RWPE2 (cell line): ENCODE measurements around the gene KIF3A.
A peak's percentile ranks its signal among the peaks of the same experiment; 100 is the strongest.

Experiments
- ATAC-seq: fragments of 200-7000 bp; cut with Tn5 transposase; 3 replicates; pipeline ENCODE4 v1.9.1; 2021; ENCODE audit warnings: low read depth
- DNase-seq: peaks from one replicate; pipeline ENCODE4 v3.0.0-alpha.2; 2020; ENCODE audit warnings: low spot score
- H3K27ac ChIP-seq: fragments of 450-650 bp; 2 replicates; pipeline ENCODE4 v1.5.1; 2017; ENCODE audit warnings: mild to moderate bottlenecking; ENCODE audit not compliant: poor library complexity, severe bottlenecking
- H3K27me3 ChIP-seq: fragments of 250-450 bp; sonication (Bioruptor Pico); 2 replicates; pipeline ENCODE4 v1.5.1; 2021; ENCODE audit warnings: mild to moderate bottlenecking, moderate library complexity; ENCODE audit not compliant: insufficient read depth, poor library complexity, severe bottlenecking
- H3K36me3 ChIP-seq: fragments of 250-450 bp; sonication (Bioruptor Pico); 2 replicates; pipeline ENCODE4 v1.5.1; 2020; ENCODE audit warnings: low read depth, mild to moderate bottlenecking, moderate library complexity
- H3K4me1 ChIP-seq: fragments of 250-450 bp; sonication (Bioruptor Pico); 2 replicates; pipeline ENCODE4 v1.5.1; 2021; ENCODE audit warnings: mild to moderate bottlenecking, moderate library complexity; ENCODE audit not compliant: insufficient read depth, poor library complexity, severe bottlenecking
- H3K4me3 ChIP-seq: fragments of 250-450 bp; sonication (Bioruptor Pico); 2 replicates; pipeline ENCODE4 v1.5.1; 2021; ENCODE audit warnings: mild to moderate bottlenecking, moderate library complexity; ENCODE audit not compliant: severe bottlenecking
- H3K9me3 ChIP-seq: fragments of 250-450 bp; sonication (Bioruptor Pico); 2 replicates; pipeline ENCODE4 v1.5.1; 2021; ENCODE audit warnings: mild to moderate bottlenecking, moderate library complexity; ENCODE audit not compliant: severe bottlenecking
- CTCF ChIP-seq: fragments of 450-650 bp; IDR thresholded peaks from one replicate; pipeline ENCODE4 v1.5.1; 2017; ENCODE audit warnings: mild to moderate bottlenecking, moderate library complexity; ENCODE audit not compliant: poor library complexity, severe bottlenecking

The KIF3A gene

DNA sequence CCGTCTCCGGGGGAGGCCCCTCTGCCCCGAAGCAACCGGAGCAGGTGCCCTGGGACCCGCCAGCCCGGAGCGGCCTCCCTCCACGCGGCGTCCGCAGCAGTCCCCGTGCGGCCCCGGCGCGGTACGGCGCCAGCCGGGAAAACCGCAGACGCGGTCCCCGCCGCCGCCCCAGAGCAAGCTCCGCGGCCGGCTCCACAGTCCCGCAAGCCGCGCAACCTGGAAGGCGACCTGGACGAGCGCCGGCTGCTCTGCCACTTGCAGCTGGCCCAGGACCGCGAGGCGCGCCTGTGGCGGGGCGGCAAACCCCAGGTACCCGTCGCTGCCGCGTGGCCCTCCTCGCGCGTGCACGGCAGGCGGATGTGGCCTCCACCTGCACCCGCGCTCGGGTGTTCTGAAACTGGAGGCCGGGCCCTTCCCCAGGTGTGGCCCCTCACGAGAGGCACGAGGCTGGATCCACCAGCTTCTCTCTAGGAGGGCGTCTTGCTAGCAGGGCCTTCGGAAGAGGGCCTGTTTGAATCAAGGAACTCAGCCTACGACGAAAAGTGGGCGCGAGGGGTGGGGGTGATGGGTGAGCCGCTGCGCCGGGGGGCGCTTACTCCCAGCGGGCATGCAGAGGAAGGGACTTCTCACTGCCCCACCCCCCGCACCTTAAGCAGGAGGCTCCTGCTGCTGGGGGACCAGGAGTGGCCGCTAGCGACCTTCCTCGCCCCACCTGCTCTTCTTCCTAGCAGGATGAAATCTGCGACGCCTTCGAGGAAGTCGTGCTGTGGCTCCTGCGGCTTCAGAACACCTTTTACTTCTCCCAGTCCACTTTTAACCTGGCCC, 10.5 kb upstream of the KIF3A start:
- H3K4me1 ChIP-seq, result peaks cover 3% of the 10 kb centered on the region
- peak overlapping the region; percentile 34 for H3K4me3 ChIP-seq
- no peak for DNase-seq
- no peaks in the 10 kb centered on the region for H3K36me3 ChIP-seq
- TF ChIP-seq CTCF, result no peak
- no peaks in the 10 kb centered on the region for H3K27me3 ChIP-seq
- H3K9me3 ChIP-seq, result no peaks in the 10 kb centered on the region
- ATAC-seq, result no peak
- no peak overlapping the region for H3K27ac ChIP-seq

DNA sequence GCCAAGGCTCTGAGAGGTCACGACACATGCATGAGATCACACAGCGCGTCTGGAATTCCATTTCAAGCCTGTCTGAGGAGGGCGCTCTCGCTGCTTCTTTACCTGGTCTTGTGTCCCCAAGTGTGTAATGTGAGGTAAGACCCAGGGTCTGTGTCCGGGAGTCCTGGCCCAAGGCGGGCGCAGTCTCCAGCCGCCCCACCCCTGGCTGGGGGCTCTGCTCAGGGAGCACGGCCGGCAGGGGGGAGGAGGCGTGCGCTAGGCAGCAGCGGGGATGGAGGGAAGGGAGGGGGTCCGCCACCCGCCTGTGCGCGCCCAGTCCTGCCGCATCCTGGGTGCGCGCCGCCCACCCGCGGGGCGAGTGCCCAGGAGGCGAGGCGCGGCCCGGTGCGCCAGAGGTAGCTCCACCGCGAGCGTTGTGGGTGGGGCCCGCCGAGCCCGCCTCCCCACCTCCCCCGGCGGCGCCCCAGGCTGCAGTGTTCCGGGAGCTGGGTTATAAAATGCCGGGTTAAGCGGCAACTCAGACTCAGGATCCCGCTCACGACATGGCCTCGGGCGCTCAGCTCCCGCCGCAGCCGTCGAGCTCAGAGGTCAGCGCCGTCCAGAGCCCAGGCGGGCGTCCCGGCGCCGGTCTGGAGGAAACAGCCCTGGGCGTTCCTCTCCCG, 9.7 kb upstream of the KIF3A start, which contains the start of gene CCNI2:
Gene CCNI2 (plus strand): TSS at position 473 of the 662 bp plus-strand sequence. CDS start 70 bp downstream, at position 543.
- peak; percentile 66 for TF ChIP-seq CTCF
- H3K4me3 ChIP-seq, result peak within 1 kb of the TSS; percentile 34
- H3K27ac ChIP-seq, result no peak within 1 kb of the TSS
- ATAC-seq, result peak; percentile 75
- H3K9me3 ChIP-seq, result no peaks in the 10 kb centered on the region
- no peak for DNase-seq
- no peaks in the 10 kb centered on the region for H3K36me3 ChIP-seq
- no peaks in the 10 kb centered on the region for H3K27me3 ChIP-seq
- H3K4me1 ChIP-seq, result peaks cover 3% of the 10 kb centered on the region

DNA sequence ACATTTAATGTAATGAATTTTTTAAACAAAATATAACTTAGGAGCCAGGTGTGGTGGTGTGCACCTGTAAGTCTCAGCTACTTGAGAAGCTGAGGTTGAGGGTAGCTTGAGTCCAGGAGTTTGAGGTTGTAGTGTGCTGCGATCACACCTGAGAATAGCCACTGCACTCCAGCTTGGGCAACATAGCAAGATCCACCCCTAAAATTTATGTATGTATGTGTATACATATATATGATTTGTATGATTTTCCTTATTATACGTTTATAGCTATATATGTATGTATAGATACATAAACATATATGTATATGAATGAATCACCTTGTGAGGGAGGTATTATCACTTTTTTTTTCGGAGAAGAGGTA, 9.2 kb upstream of the KIF3A start:
- Histone ChIP-seq H3K4me1 (peaks cover 3% of the 10 kb centered on the region), H3K9me3 (no peaks in the 10 kb centered on the region), H3K27me3 (no peaks in the 10 kb centered on the region), H3K36me3 (no peaks in the 10 kb centered on the region), H3K27ac (no peak overlapping the region), H3K4me3 (peak overlapping the region; percentile 34)
- ATAC-seq, result no peak
- TF ChIP-seq CTCF, result no peak
- DNase-seq, result no peak

DNA sequence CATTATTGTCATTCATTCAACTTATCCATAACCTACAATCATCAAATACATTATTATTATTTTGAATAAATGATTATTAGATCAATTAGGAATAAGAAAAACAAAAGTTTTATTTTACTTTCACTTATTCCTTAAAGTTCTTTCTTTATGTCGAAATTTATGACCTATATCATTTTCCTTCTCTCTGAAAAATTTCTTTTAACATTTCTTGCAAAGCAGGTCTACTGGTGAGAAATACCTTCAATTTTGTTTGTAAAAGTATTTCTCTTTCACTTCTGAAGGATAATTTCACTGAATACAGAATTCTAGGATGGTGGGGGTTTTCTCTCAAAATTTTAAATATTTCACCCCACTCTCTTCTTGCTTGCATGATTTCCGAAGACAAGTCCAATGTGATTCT, 7.3 kb upstream of the KIF3A start:
- Histone ChIP-seq H3K36me3 (no peaks in the 10 kb centered on the region), H3K4me1 (peaks cover 3% of the 10 kb centered on the region), H3K27ac (no peak overlapping the region), H3K9me3 (no peaks in the 10 kb centered on the region), H3K4me3 (no peak overlapping the region), H3K27me3 (no peaks in the 10 kb centered on the region)
- DNase-seq (no peak), ATAC-seq (no peak)
- TF ChIP-seq CTCF, result no peak

DNA sequence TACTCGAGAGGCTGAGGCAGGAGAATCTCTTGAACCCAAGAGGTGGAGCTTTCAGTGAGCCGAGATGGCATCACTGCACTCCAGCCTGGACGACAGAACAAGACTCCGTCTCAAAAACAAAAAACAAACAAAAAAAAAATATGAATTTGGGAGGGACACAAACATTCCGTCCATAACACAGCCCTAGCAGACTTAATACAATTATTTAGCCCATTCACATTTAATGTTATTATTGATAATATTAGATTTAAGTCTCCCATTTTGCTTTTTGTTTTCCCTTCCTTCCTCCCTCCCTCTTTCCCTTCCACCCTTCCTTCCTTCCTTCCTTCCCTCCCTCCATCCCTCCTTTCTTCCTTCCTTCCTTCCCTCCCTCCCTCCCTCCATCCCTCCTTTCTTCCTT, 5.3 kb upstream of the KIF3A start:
- Histone ChIP-seq H3K4me3 (no peak overlapping the region), H3K27me3 (no peaks in the 10 kb centered on the region), H3K9me3 (no peaks in the 10 kb centered on the region), H3K27ac (no peak overlapping the region), H3K36me3 (no peaks in the 10 kb centered on the region), H3K4me1 (peaks cover 3% of the 10 kb centered on the region)
- no peak for DNase-seq
- no peak for TF ChIP-seq CTCF
- ATAC-seq, result no peak
